GM19328 (cell line): ENCODE data around the gene ARHGEF11.

Experiments
- ATAC-seq: cut with Tn5 transposase; IDR thresholded peaks from one replicate; pipeline ENCODE4 v1.9.1; 2021; ENCODE audit warnings: mild to moderate bottlenecking, moderate library complexity; ENCODE audit not compliant: unreplicated experiment

Gene ARHGEF11

GRCh38 chr1:156898161-156898566 lies 147.4 kb downstream of the ARHGEF11 start:
- ATAC-seq, result no peak

GRCh38 chr1:156897078-156897825 lies 148.3 kb downstream of the ARHGEF11 start:
- ATAC-seq, result no peak

GRCh38 chr1:156896490-156897033 lies 149.0 kb downstream of the ARHGEF11 start:
- no peak for ATAC-seq

GRCh38 chr1:156895927-156896326 lies 149.6 kb downstream of the ARHGEF11 start:
- no peak for ATAC-seq

GRCh38 chr1:156895455-156895812 lies 150.1 kb downstream of the ARHGEF11 start:
- no peak for ATAC-seq

GRCh38 chr1:156894711-156895454 lies 150.7 kb downstream of the ARHGEF11 start:
- no peak for ATAC-seq

- ATAC-seq, result no peak
Observed at GRCh38 chr1:156894001-156894400, 151.5 kb downstream of the ARHGEF11 start.

GRCh38 chr1:156893048-156893953 lies 152.2 kb downstream of the ARHGEF11 start, which contains the start of gene PEAR1:
PEAR1 (plus strand) TSS chr1:156893718; CDS start chr1:156903927, 10,209 bp downstream.
- no peak for ATAC-seq

- ATAC-seq, result peak; percentile 57
Observed at GRCh38 chr1:156892190-156893047, 153.1 kb downstream of the ARHGEF11 start.

- no peak for ATAC-seq
Observed at GRCh38 chr1:156889802-156890580, 155.6 kb downstream of the ARHGEF11 start.

GRCh38 chr1:156887734-156888133 lies 157.8 kb downstream of the ARHGEF11 start:
- ATAC-seq, result no peak

GRCh38 chr1:156887317-156887716 lies 158.2 kb downstream of the ARHGEF11 start:
- ATAC-seq, result no peak

- no peak for ATAC-seq
Observed at GRCh38 chr1:156886583-156887281, 158.8 kb downstream of the ARHGEF11 start.

GRCh38 chr1:156885880-156886355 lies 159.6 kb downstream of the ARHGEF11 start:
- ATAC-seq, result no peak

GRCh38 chr1:156885314-156885713 lies 160.2 kb downstream of the ARHGEF11 start:
- no peak for ATAC-seq
